Loucy (cell line): ENCODE results near the gene TRIM15.

ENCODE experiments used
- EZH2phosphoT487 ChIP-seq: fragments of 200-600 bp; IDR thresholded peaks from 2 replicates; pipeline ENCODE4 v1.6.1; 2018; ENCODE audit warnings: antibody characterized with exemption, mild to moderate bottlenecking, moderate library complexity, borderline replicate concordance
- TF ChIP-seq, protein P1 (sequence below): fragments of 200-600 bp; sonication (generic); conservative IDR thresholded peaks from 2 replicates; pipeline ENCODE4 v1.5.1; 2014; ENCODE audit warnings: mild to moderate bottlenecking, antibody characterized with exemption, low read length

DNA sequence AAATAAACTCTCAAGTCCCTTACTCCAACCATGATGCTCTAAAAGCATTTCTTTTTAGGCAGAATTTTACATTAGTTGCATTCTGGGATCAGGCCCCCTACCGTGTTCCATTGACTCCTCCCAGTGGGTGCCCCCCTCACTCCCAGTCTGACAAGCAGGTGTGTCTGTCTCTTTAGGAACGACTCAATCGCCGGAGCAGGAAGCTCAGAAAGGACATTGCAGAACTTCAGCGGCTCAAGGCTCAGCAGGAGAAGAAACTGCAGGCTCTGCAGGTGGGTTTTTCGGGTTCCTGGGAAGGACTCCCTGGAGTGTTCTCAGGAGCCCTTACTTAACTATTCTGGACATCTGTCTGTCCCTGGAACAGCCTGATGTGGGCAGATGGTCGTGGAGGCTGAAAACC, 17.5 kb upstream of the TRIM15 start:
- TF ChIP-seq, protein P1, sequence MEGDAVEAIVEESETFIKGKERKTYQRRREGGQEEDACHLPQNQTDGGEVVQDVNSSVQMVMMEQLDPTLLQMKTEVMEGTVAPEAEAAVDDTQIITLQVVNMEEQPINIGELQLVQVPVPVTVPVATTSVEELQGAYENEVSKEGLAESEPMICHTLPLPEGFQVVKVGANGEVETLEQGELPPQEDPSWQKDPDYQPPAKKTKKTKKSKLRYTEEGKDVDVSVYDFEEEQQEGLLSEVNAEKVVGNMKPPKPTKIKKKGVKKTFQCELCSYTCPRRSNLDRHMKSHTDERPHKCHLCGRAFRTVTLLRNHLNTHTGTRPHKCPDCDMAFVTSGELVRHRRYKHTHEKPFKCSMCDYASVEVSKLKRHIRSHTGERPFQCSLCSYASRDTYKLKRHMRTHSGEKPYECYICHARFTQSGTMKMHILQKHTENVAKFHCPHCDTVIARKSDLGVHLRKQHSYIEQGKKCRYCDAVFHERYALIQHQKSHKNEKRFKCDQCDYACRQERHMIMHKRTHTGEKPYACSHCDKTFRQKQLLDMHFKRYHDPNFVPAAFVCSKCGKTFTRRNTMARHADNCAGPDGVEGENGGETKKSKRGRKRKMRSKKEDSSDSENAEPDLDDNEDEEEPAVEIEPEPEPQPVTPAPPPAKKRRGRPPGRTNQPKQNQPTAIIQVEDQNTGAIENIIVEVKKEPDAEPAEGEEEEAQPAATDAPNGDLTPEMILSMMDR = no peak
- TF ChIP-seq EZH2phosphoT487 = no peak
